ENCODE measurements around the gene SLC22A23.

SLC22A23 gene

GRCh38 chr6:3398755-3399696, 57.8 kb downstream of the SLC22A23 start:
- 94% methylated on average over 18 of the region's 18 CpGs for WGBS
- Histone ChIP-seq H3K27me3 (ENCODE audit: insufficient read depth, low read length) (no peaks in the 10 kb centered on the region), H3K4me1 (ENCODE audit: insufficient read depth, low read length) (peaks cover 17% of the 10 kb centered on the region), H3K4me3 (ENCODE audit: low read length) (no peak overlapping the region), H3K9ac (ENCODE audit: low read depth, low read length) (no peak overlapping the region), H3K9me3 (ENCODE audit: insufficient read depth, low read depth, low read length) (no peaks in the 10 kb centered on the region), H3K36me3 (ENCODE audit: insufficient read depth, low read length) (no peaks in the 10 kb centered on the region), H3K27ac (ENCODE audit: low read depth, low read length) (no peak overlapping the region)

- 55% methylated on average over 3 of the region's 3 CpGs for WGBS
- Histone ChIP-seq H3K27me3 (ENCODE audit: insufficient read depth, low read length) (no peaks in the 10 kb centered on the region), H3K27ac (ENCODE audit: low read depth, low read length) (no peak overlapping the region), H3K36me3 (ENCODE audit: insufficient read depth, low read length) (no peaks in the 10 kb centered on the region), H3K4me3 (ENCODE audit: low read length) (no peak overlapping the region), H3K9ac (ENCODE audit: low read depth, low read length) (no peak overlapping the region), H3K4me1 (ENCODE audit: insufficient read depth, low read length) (peaks cover 12% of the 10 kb centered on the region), H3K9me3 (ENCODE audit: insufficient read depth, low read depth, low read length) (no peaks in the 10 kb centered on the region)
These were observed 58.7 kb downstream of the SLC22A23 start for GRCh38 chr6:3398165-3398562.

GRCh38 chr6:3397229-3398164, 59.4 kb downstream of the SLC22A23 start:
- Histone ChIP-seq H3K4me1 (ENCODE audit: insufficient read depth, low read length) (peaks cover 7% of the 10 kb centered on the region), H3K27me3 (ENCODE audit: insufficient read depth, low read length) (no peaks in the 10 kb centered on the region), H3K9ac (ENCODE audit: low read depth, low read length) (no peak overlapping the region), H3K27ac (ENCODE audit: low read depth, low read length) (no peak overlapping the region), H3K4me3 (ENCODE audit: low read length) (no peak overlapping the region), H3K36me3 (ENCODE audit: insufficient read depth, low read length) (no peaks in the 10 kb centered on the region), H3K9me3 (ENCODE audit: insufficient read depth, low read depth, low read length) (no peaks in the 10 kb centered on the region)
- WGBS = 93% methylated on average over 7 of the region's 7 CpGs

GRCh38 chr6:3396503-3397180, 60.2 kb downstream of the SLC22A23 start:
- Histone ChIP-seq H3K36me3 (ENCODE audit: insufficient read depth, low read length) (no peaks in the 10 kb centered on the region), H3K4me1 (ENCODE audit: insufficient read depth, low read length) (peaks cover 7% of the 10 kb centered on the region), H3K9ac (ENCODE audit: low read depth, low read length) (no peak overlapping the region), H3K9me3 (ENCODE audit: insufficient read depth, low read depth, low read length) (no peaks in the 10 kb centered on the region), H3K27ac (ENCODE audit: low read depth, low read length) (no peak overlapping the region), H3K27me3 (ENCODE audit: insufficient read depth, low read length) (no peaks in the 10 kb centered on the region), H3K4me3 (ENCODE audit: low read length) (no peak overlapping the region)
- WGBS = 94% methylated on average over 19 of the region's 19 CpGs

GRCh38 chr6:3394671-3395070, 62.2 kb downstream of the SLC22A23 start:
- 91% methylated on average over 7 of the region's 7 CpGs for WGBS
- no peak overlapping the region for H3K4me3 ChIP-seq (ENCODE audit: low read length)
- no peak overlapping the region for H3K9ac ChIP-seq (ENCODE audit: low read depth, low read length)
- H3K27me3 ChIP-seq (ENCODE audit: insufficient read depth, low read length) = no peaks in the 10 kb centered on the region
- no peaks in the 10 kb centered on the region for H3K9me3 ChIP-seq (ENCODE audit: insufficient read depth, low read depth, low read length)
- H3K27ac ChIP-seq (ENCODE audit: low read depth, low read length) = no peak overlapping the region
- peaks cover 7% of the 10 kb centered on the region for H3K4me1 ChIP-seq (ENCODE audit: insufficient read depth, low read length)
- no peaks in the 10 kb centered on the region; the same call in 1 of the 2 replicates for H3K36me3 ChIP-seq (ENCODE audit: insufficient read depth, low read length)

- 81% methylated on average over 8 of the region's 8 CpGs for WGBS
- no peak overlapping the region for H3K9ac ChIP-seq (ENCODE audit: low read depth, low read length)
- no peaks in the 10 kb centered on the region for H3K27me3 ChIP-seq (ENCODE audit: insufficient read depth, low read length)
- H3K4me1 ChIP-seq (ENCODE audit: insufficient read depth, low read length) = peaks cover 7% of the 10 kb centered on the region
- H3K27ac ChIP-seq (ENCODE audit: low read depth, low read length) = no peak overlapping the region
- no peaks in the 10 kb centered on the region for H3K9me3 ChIP-seq (ENCODE audit: insufficient read depth, low read depth, low read length)
- no peaks in the 10 kb centered on the region; the same call in 1 of the 2 replicates for H3K36me3 ChIP-seq (ENCODE audit: insufficient read depth, low read length)
- no peak overlapping the region for H3K4me3 ChIP-seq (ENCODE audit: low read length)
These were observed 63.0 kb downstream of the SLC22A23 start for GRCh38 chr6:3393836-3394202.

- Histone ChIP-seq H3K36me3 (ENCODE audit: insufficient read depth, low read length) (no peaks in the 10 kb centered on the region; the same call in 1 of the 2 replicates), H3K27ac (ENCODE audit: low read depth, low read length) (no peak overlapping the region), H3K4me3 (ENCODE audit: low read length) (no peak overlapping the region), H3K27me3 (ENCODE audit: insufficient read depth, low read length) (no peaks in the 10 kb centered on the region), H3K9me3 (ENCODE audit: insufficient read depth, low read depth, low read length) (no peaks in the 10 kb centered on the region), H3K9ac (ENCODE audit: low read depth, low read length) (no peak overlapping the region), H3K4me1 (ENCODE audit: insufficient read depth, low read length) (peaks cover 7% of the 10 kb centered on the region)
- WGBS = 90% methylated on average over 13 of the region's 13 CpGs
These were observed 63.7 kb downstream of the SLC22A23 start for GRCh38 chr6:3392930-3393835.

GRCh38 chr6:3391902-3392458, 64.9 kb downstream of the SLC22A23 start:
- Histone ChIP-seq H3K27ac (ENCODE audit: low read depth, low read length) (no peak overlapping the region), H3K9me3 (ENCODE audit: insufficient read depth, low read depth, low read length) (no peaks in the 10 kb centered on the region), H3K4me1 (ENCODE audit: insufficient read depth, low read length) (peaks cover 7% of the 10 kb centered on the region), H3K9ac (ENCODE audit: low read depth, low read length) (no peak overlapping the region), H3K27me3 (ENCODE audit: insufficient read depth, low read length) (no peaks in the 10 kb centered on the region), H3K36me3 (ENCODE audit: insufficient read depth, low read length) (no peaks in the 10 kb centered on the region; the same call in 1 of the 2 replicates), H3K4me3 (ENCODE audit: low read length) (no peak overlapping the region)
- 98% methylated on average over 3 of the region's 3 CpGs for WGBS

- no peak overlapping the region for H3K9ac ChIP-seq (ENCODE audit: low read depth, low read length)
- H3K27ac ChIP-seq (ENCODE audit: low read depth, low read length) = no peak overlapping the region
- H3K4me1 ChIP-seq (ENCODE audit: insufficient read depth, low read length) = peaks cover 7% of the 10 kb centered on the region
- no peaks in the 10 kb centered on the region for H3K9me3 ChIP-seq (ENCODE audit: insufficient read depth, low read depth, low read length)
- H3K36me3 ChIP-seq (ENCODE audit: insufficient read depth, low read length) = no peaks in the 10 kb centered on the region; the same call in 1 of the 2 replicates
- H3K4me3 ChIP-seq (ENCODE audit: low read length) = no peak overlapping the region
- WGBS = 99% methylated on average over 4 of the region's 5 CpGs
- H3K27me3 ChIP-seq (ENCODE audit: insufficient read depth, low read length) = no peaks in the 10 kb centered on the region
These were observed 66.2 kb downstream of the SLC22A23 start for GRCh38 chr6:3390698-3391097.
